ENCODE measurements around the gene KRT80. TPM values are rescaled to one million over a fixed set of nuclear protein-coding genes. Genes with fewer than 3 reads are reported as not detected.

KRT80 gene
- total and polyA plus RNA-seq, 2 experiments from 2014 or later, result not detected

- Histone ChIP-seq H4K20me1 (replicated peaks; ENCODE audit: insufficient read depth) (no peaks in the 10 kb centered on the region), H3K4me1 (ENCODE audit: insufficient read depth) (no peaks in the 10 kb centered on the region), H3K9me2 (ENCODE audit: insufficient read depth) (no peaks in the 10 kb centered on the region), H3K27ac (ENCODE audit: low read depth) (no peak overlapping the region), H3F3A (replicated peaks; ENCODE audit: low read depth) (no peaks in the 10 kb centered on the region), H3K27me3 (ENCODE audit: insufficient read depth) (no peaks in the 10 kb centered on the region), H3K4me2 (no peak overlapping the region), H2AFZ (no peak overlapping the region), H3K36me3 (ENCODE audit: insufficient read depth) (no peaks in the 10 kb centered on the region), H3K79me2 (replicated peaks; ENCODE audit: insufficient read depth) (no peaks in the 10 kb centered on the region), H3K4me3 (no peak overlapping the region)
- Mint-ChIP-seq H3K4me3 (no peak overlapping the region), H3K27ac (no peak overlapping the region), H3K4me1 (no peaks in the 10 kb centered on the region; the same call in 1 of the 3 replicates), H3K36me3 (ENCODE audit: low read depth) (no peaks in the 10 kb centered on the region; the same call in 2 of the 3 replicates), H3K9me3 (no peaks in the 10 kb centered on the region), H3K27me3 (ENCODE audit: insufficient read depth, low read depth, poor library complexity) (peaks cover 7% of the 10 kb centered on the region)
- no peak for TF ChIP-seq ZNF114 (CRISPR knock-in tag; IDR thresholded peaks at IDR 0.05)
- TF ChIP-seq ETS1 (IDR thresholded peaks at IDR 0.05), result no peak
- no peak for TF ChIP-seq STAT1 (IDR thresholded peaks at IDR 0.05; ENCODE audit: unreplicated experiment)
- TF ChIP-seq EZH2 (IDR thresholded peaks at IDR 0.05; ENCODE audit: low read depth, unreplicated experiment), result no peak
- TF ChIP-seq ZNF462 (CRISPR knock-in tag; IDR thresholded peaks at IDR 0.05), result no peak
- no peak for TF ChIP-seq JUNB (IDR thresholded peaks at IDR 0.05; ENCODE audit: unreplicated experiment)
- TF ChIP-seq NANOG (IDR thresholded peaks at IDR 0.05; ENCODE audit: borderline replicate concordance), result no peak
- no peak for DNase-seq (ENCODE audit: low spot score)
- ATAC-seq, result no peak
Observed at GRCh38 chr12:52157566-52158150, 34.2 kb downstream of the KRT80 start.

Measured in GM23338 (cell line).